ENCODE data around the gene HOMER3.
"Not testable (repeated sequence)": the region's sequence is repeated elsewhere in the genome, so short reads cannot be mapped to it uniquely, and the experiment has no call there.

The HOMER3 gene

GRCh38 chr19:18922228-18922985 is 18.6 kb downstream of the HOMER3 start:
- no peak for DNase-seq (ENCODE audit: low spot score)

DNA sequence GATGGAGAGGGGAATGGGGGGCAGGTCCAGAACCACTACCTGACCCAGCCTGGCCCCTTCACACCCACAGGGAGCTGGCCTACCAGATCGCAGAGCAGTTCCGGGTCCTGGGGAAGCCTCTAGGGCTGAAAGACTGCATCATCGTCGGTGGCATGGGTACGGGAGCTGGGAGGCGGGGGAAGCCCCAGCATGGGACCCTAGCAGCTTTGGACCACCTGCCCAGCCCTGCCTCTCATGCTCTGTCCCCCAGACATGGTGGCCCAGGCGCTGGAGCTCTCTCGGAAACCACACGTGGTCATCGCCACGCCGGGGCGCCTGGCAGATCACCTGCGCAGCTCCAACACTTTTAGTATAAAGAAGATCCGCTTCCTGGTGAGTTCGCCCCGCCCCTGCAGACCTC is 19.4 kb downstream of the HOMER3 start:
- no peak for DNase-seq (ENCODE audit: low spot score)

- no peak for DNase-seq (ENCODE audit: low spot score)
Measured at GRCh38 chr19:18920400-18920799, 20.6 kb downstream of the HOMER3 start.

DNA sequence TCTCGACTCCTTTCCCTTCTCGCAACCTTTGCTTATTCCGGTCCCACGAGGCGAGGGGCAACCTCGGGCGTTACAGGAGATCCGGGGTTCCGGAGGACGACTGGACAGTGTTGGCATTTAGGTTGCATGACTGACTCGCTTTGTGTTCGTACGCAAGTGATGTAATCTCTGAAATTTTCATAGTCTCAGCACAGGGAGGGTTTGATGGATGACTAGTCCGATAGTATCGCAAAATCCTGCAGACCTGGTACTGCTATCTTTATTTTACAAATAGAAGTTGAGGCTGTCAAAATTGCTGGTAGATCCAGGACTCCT is 21.2 kb downstream of the HOMER3 start:
- DNase-seq (ENCODE audit: low spot score): no peak

- peak; percentile 98 for DNase-seq (ENCODE audit: low spot score)
Measured at GRCh38 chr19:18919086-18919899, 21.7 kb downstream of the HOMER3 start, which contains the start of the genes COPE and DDX49. TSS of gene COPE (minus strand) at chr19:18919387. CDS start at chr19:18919348, 39 bp downstream. TSS of gene DDX49 (plus strand) at chr19:18919715. CDS start at chr19:18919742, 27 bp downstream.

GRCh38 chr19:18917593-18917992 is 23.4 kb downstream of the HOMER3 start:
- DNase-seq (ENCODE audit: low spot score): not testable (repeated sequence)

DNA sequence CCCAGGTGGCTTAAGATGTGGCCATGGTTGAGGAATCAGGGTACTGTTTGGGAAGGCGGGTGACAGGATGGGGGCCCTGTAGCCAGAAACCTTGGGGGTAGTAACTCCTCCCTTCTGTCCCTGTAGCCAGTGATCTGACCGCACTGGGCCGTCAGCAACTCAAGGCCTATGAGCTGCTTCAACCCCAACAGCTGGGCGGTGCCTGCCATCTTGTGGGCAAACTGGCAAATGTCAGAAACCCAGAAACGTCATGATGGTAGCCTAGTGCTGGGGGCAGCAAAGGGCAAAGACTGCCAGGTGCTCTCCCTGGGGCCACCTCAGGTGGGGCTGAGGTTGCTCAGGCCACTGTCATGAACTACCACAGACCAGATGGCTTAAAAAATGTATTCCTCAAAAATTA is 25.4 kb downstream of the HOMER3 start:
- no peak for DNase-seq (ENCODE audit: low spot score)

- no peak for DNase-seq (ENCODE audit: low spot score)
Measured at GRCh38 chr19:18913466-18913865, 27.6 kb downstream of the HOMER3 start.

DNA sequence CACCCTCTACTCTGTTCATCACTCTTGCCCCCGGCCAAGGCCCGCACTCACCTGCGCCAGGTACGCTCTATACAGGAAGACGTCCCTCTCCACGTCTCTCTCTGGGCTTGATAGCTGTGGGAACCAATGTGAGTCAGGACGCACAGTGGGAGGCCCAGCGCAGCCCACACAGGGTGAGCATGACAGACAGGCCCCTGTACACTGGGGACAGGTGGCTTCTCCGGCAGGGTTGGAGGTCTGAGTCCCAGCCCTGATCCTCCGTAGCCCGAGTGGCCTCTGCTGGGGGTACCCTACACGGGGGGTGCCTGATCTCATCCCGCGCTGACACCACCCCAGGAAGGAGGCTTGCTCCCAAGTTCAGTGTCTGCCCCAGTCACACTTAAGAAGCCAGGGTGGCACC is 28.1 kb downstream of the HOMER3 start:
- no peak for DNase-seq (ENCODE audit: low spot score)

DNA sequence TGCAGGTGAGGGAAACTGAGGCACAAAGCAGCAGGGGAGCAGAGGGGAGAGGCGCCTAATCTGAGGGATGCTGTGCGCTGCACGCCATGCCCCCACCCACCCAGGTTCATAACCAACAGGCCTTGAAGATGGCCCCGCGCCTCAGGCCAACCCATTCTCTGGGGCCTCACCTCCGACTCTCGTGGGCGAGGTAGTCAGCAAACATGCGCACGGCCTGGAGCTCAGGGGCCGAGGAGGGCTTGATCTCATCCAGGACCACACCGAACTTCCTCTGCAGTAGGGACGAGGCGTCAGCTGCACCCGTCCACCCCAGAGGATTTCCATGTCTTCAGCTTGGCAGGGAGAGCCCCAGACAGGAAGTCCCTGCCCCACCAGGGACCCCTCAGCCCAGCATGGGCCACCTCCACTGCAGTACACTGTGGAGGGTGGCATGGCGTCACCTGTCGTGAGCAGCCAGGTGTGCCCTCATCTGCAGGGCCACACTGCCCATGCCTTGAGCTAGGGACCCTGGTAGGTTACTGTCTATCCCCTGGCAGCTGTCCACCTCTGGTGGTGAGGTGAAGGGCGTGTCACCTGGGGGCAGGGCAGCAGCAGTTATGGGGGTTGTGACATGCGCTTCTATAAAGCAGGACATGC is 30.1 kb downstream of the HOMER3 start:
- no peak for DNase-seq (ENCODE audit: low spot score)

- no peak for DNase-seq (ENCODE audit: low spot score)
Measured at GRCh38 chr19:18910010-18910409, 31.0 kb downstream of the HOMER3 start.

- DNase-seq (ENCODE audit: low spot score): no peak
Measured at GRCh38 chr19:18908917-18909619, 31.9 kb downstream of the HOMER3 start.

- DNase-seq (ENCODE audit: low spot score): no peak
Measured at GRCh38 chr19:18906605-18907519, 34.2 kb downstream of the HOMER3 start.

- DNase-seq (ENCODE audit: low spot score): no peak
Measured at GRCh38 chr19:18905513-18906236, 35.3 kb downstream of the HOMER3 start.

GRCh38 chr19:18905058-18905456 is 36.0 kb downstream of the HOMER3 start:
- DNase-seq (ENCODE audit: low spot score): no peak

DNA sequence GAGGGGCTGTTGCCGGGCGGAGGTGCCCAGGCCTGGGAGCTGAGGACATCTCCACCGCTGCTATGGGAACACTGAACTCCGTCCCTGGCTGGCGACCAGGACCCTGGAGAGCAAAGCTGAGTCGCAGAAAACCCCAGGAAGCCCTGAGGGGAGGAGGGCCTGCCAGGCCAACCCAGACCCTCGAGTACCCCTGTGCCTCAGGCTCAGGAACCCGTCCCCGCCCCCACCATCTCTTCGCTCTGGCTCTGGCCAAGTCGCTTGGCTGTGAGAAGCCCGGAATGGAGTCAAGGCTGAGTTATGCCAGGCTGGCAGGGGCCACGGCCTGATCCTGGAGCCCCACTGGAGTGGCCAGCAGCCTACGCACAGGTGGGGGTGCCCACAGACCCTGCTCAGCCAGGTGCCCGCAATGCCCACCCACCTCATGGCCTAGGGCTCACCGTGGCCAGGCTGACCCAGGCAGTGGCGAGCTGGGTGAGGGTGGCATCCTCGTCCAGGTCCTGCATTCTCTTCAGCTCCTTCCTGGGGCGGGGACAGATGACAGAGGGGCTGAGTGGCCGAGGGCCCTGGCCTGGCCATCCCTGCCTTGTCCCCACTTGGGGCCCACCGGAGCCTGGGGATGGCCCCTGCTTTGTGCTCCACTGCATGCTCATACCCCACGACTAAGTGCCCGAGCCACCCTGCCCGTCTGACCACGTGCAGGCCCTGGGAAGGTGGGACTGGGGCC is 36.5 kb downstream of the HOMER3 start:
- DNase-seq (ENCODE audit: low spot score): no peak

DNA sequence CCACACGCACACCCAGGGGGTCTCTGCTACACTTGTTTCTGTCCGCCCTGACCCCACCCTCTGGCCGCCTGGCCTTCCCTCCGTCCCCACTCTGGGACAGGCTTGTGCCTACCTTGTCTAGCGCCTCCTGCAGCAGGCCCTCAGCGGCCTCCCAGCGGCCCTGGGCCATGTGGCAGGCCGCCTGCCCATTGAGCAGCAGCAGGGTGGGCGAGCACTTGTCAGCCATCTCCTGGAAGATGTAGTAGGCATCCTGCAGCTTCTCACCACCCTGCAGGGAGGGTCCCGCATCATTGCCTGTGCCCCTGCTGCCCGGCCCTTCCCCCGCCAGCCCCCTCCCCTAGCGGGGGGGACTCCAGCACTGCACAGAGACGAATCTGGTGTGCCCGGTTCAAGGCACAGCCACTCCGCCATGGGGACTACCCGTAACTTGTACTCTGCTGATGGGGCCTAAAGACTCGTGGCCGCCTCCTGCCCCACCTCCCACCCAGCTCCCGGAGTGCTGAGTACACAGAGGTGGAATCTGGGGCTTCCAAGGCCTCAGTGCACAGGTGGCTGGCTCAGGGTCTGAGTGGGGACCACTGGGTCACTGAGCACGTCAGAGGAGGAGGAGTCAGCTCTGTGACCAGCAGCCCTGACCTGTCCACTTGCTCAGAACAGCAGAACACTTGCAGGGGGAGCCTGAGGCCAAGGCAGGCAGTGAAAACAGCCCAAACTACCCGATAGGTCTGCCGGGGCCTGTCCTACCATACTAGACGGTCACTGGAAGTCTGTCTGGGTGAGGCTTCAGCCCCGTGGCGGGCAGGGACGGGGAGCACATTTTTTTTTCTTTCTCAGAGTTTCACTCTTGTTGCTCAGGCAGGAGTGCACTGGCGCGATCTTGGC is 37.6 kb downstream of the HOMER3 start:
- no peak for DNase-seq (ENCODE audit: low spot score)

- DNase-seq (ENCODE audit: low spot score): not testable (repeated sequence)
Measured at GRCh38 chr19:18902519-18902918, 38.5 kb downstream of the HOMER3 start.

GRCh38 chr19:18901491-18901890 is 39.5 kb downstream of the HOMER3 start:
- no peak for DNase-seq (ENCODE audit: low spot score)
